Panc1 (cell line): ENCODE measurements around the gene SLC30A1. TPM values are rescaled to one million over a fixed set of nuclear protein-coding genes. Genes with fewer than 3 reads are reported as not detected.
A peak's percentile ranks its signal among the peaks of the same experiment; 100 is the strongest.

Source experiments
- ATAC-seq: fragments of 200-7000 bp; cut with Tn5 transposase; 2 replicates; pipeline ENCODE4 v1.9.1; 2020; ENCODE audit warnings: mild to moderate bottlenecking, moderate library complexity
- BruUV-seq: library from RNA; stranded (reverse); fragments of 400-500 nt; replicated peaks from 2 replicates; lab custom pipeline; 2021; lab: Mats Ljungman, UMichigan
- CTCF ChIA-PET: fragments of 300-600 bp; sonication (Branson Sonifier 250); formaldehyde crosslinking; loops from one replicate; lab custom pipeline; 2022; ENCODE audit warnings: antibody characterized with exemption; lab: Charles Lee
- POLR2A ChIA-PET: fragments of 300-600 bp; sonication (Branson Sonifier 250); formaldehyde crosslinking; loops from one replicate; lab custom pipeline; 2022; ENCODE audit warnings: antibody characterized with exemption; lab: Charles Lee
- DNase-seq: peaks from one replicate; pipeline ENCODE4 v3.0.0-alpha.2; 2010; ENCODE audit warnings: low read depth, low spot score
- H3K27ac ChIP-seq: 2 replicates; pipeline ENCODE4 v1.5.1; 2011; ENCODE audit warnings: mild to moderate bottlenecking, low read length, inconsistent platforms
- H3K27me3 ChIP-seq: fragments of 200-500 bp; sonication (Bioruptor generic); 2 replicates; pipeline ENCODE4 v1.6.0; 2014; ENCODE audit warnings: low read length, inconsistent platforms; ENCODE audit not compliant: control insufficient read depth, insufficient read depth
- H3K36me3 ChIP-seq: fragments of 200-500 bp; sonication (Bioruptor generic); 2 replicates; pipeline ENCODE4 v1.5.1; 2014; ENCODE audit warnings: inconsistent platforms, mild to moderate bottlenecking, low read length, moderate library complexity; ENCODE audit not compliant: control insufficient read depth, insufficient read depth
- H3K4me1 ChIP-seq: 2 replicates; pipeline ENCODE4 v1.5.1; 2011; ENCODE audit warnings: inconsistent platforms, mild to moderate bottlenecking, low read length, moderate library complexity; ENCODE audit not compliant: control insufficient read depth, insufficient read depth
- H3K4me3 ChIP-seq, 2 experiments: 2 replicates each; pipeline ENCODE4 v1.5.1; 2011 to 2012; ENCODE audit warnings: low read depth in 2 of 2, low read length in 2 of 2, mild to moderate bottlenecking in 2 of 2, inconsistent platforms in 1 of 2, moderate library complexity in 1 of 2
- H3K9me3 ChIP-seq: fragments of 200-500 bp; sonication (Bioruptor generic); 2 replicates; pipeline ENCODE4 v1.5.1; 2014; ENCODE audit warnings: low read depth, mild to moderate bottlenecking, inconsistent platforms, low read length, moderate library complexity; ENCODE audit not compliant: control insufficient read depth, insufficient read depth
- POLR2AphosphoS5 ChIP-seq: IDR thresholded peaks from 2 replicates; pipeline ENCODE4 v1.6.1; 2012; ENCODE audit warnings: mild to moderate bottlenecking, low read depth, low read length, moderate library complexity
- SIN3A ChIP-seq: IDR thresholded peaks from 2 replicates; pipeline ENCODE4 v1.6.1; 2012; ENCODE audit warnings: low read depth, mild to moderate bottlenecking, low read length, moderate library complexity, borderline replicate concordance; ENCODE audit not compliant: insufficient read depth
- TCF7L2 ChIP-seq: IDR thresholded peaks from 2 replicates; pipeline ENCODE4 v1.6.1; 2011; ENCODE audit warnings: mild to moderate bottlenecking, low read depth, low read length, inconsistent platforms
- in situ Hi-C: cut with HindIII; loops from 2 replicates; pipeline ENCODE4 v1.10.0; 2016; ENCODE audit warnings: low sequenced_read_pairs, low pct_unique_long_range_greater_than_20kb
- intact Hi-C: fragments of 100-400 bp; cut with micrococcal nuclease; formaldehyde crosslinking; loops from one replicate; pipeline ENCODE4 v1.10.0; 2022; ENCODE audit not compliant: unreplicated experiment
- total RNA-seq: library from RNA; stranded (reverse); gene quantifications from one replicate; pipeline ENCODE4 v1.2.1, GENCODE V29; 2021; ENCODE audit not compliant: unreplicated experiment
- TF ChIP-seq, protein P1 (sequence below), 2 experiments: IDR thresholded peaks; 2 replicates each; pipeline ENCODE4 v1.6.1; 2011 to 2012; ENCODE audit warnings: low read depth in 2 of 2, control low read depth in 1 of 2, low read length in 1 of 2, mild to moderate bottlenecking in 1 of 2, moderate library complexity in 1 of 2; ENCODE audit not compliant: insufficient read depth in 1 of 2
- TF ChIP-seq, protein P2 (sequence below): fragments of 450-650 bp; IDR thresholded peaks from 2 replicates; pipeline ENCODE4 v1.5.1; 2017; ENCODE audit warnings: mild to moderate bottlenecking

Gene SLC30A1
- total RNA-seq, 1 experiment from 2014 or later, result 34.5 TPM

- TF ChIP-seq, protein P1, sequence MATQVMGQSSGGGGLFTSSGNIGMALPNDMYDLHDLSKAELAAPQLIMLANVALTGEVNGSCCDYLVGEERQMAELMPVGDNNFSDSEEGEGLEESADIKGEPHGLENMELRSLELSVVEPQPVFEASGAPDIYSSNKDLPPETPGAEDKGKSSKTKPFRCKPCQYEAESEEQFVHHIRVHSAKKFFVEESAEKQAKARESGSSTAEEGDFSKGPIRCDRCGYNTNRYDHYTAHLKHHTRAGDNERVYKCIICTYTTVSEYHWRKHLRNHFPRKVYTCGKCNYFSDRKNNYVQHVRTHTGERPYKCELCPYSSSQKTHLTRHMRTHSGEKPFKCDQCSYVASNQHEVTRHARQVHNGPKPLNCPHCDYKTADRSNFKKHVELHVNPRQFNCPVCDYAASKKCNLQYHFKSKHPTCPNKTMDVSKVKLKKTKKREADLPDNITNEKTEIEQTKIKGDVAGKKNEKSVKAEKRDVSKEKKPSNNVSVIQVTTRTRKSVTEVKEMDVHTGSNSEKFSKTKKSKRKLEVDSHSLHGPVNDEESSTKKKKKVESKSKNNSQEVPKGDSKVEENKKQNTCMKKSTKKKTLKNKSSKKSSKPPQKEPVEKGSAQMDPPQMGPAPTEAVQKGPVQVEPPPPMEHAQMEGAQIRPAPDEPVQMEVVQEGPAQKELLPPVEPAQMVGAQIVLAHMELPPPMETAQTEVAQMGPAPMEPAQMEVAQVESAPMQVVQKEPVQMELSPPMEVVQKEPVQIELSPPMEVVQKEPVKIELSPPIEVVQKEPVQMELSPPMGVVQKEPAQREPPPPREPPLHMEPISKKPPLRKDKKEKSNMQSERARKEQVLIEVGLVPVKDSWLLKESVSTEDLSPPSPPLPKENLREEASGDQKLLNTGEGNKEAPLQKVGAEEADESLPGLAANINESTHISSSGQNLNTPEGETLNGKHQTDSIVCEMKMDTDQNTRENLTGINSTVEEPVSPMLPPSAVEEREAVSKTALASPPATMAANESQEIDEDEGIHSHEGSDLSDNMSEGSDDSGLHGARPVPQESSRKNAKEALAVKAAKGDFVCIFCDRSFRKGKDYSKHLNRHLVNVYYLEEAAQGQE (IDR thresholded peaks at IDR 0.05; ENCODE audit: insufficient read depth in 1 of 2, low read depth in 2 of 2, low read length in 1 of 2), result no peak
- TF ChIP-seq POLR2AphosphoS5 (no peak), SIN3A (no peak), TCF7L2 (no peak)
- TF ChIP-seq, protein P2, sequence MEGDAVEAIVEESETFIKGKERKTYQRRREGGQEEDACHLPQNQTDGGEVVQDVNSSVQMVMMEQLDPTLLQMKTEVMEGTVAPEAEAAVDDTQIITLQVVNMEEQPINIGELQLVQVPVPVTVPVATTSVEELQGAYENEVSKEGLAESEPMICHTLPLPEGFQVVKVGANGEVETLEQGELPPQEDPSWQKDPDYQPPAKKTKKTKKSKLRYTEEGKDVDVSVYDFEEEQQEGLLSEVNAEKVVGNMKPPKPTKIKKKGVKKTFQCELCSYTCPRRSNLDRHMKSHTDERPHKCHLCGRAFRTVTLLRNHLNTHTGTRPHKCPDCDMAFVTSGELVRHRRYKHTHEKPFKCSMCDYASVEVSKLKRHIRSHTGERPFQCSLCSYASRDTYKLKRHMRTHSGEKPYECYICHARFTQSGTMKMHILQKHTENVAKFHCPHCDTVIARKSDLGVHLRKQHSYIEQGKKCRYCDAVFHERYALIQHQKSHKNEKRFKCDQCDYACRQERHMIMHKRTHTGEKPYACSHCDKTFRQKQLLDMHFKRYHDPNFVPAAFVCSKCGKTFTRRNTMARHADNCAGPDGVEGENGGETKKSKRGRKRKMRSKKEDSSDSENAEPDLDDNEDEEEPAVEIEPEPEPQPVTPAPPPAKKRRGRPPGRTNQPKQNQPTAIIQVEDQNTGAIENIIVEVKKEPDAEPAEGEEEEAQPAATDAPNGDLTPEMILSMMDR, result no peak
- DNase-seq (no peak), ATAC-seq (no peak; the same call in 1 of the 2 replicates)
- no peaks in the 10 kb centered on the region for H3K27me3 ChIP-seq
- ChIA-PET CTCF (no interaction called here), POLR2A (no interaction called here)
- H3K4me3 ChIP-seq, result no peak overlapping the region
- BruUV-seq, result no TSS peak
- H3K36me3 ChIP-seq, result no peaks in the 10 kb centered on the region
- H3K4me1 ChIP-seq, result peaks cover 3% of the 10 kb centered on the region; the same call in 1 of the 2 replicates
- H3K9me3 ChIP-seq, result no peaks in the 10 kb centered on the region
- H3K27ac ChIP-seq, result no peak overlapping the region
- in situ Hi-C loops (no loop called here), intact Hi-C loops (no loop called here)
Observed at GRCh38 chr1:211612786-211613107, 33.8 kb upstream of the SLC30A1 start.

DNA sequence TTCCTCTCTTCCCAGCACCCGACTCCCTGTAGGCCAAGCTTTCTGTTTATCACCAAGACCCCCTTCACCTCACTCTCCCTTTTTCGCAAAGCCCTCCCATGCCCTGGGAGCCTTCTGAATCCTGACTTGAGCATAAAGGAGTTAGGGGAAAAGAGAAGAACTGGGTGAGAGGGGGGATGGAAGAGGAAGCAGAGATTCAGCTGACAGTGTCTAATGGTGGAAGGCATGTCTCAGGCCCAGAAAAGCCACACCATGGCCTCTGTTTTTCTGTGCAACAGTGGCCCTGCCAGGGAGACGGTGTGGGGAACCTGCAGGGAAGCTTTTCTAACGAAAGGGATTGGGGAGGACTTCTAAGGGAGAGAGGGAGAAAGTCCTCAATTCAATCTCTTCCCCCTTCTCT lies 32.9 kb upstream of the SLC30A1 start:
- no peak for ATAC-seq
- Histone ChIP-seq H3K36me3 (no peaks in the 10 kb centered on the region), H3K27ac (0 out of 2 replicates have a peak overlapping the region, but pooled peaks have one; percentile 5), H3K4me1 (peaks cover 3% of the 10 kb centered on the region; the same call in 1 of the 2 replicates), H3K27me3 (no peaks in the 10 kb centered on the region), H3K4me3 (no peak overlapping the region), H3K9me3 (no peaks in the 10 kb centered on the region)
- no peak for TF ChIP-seq TCF7L2
- TF ChIP-seq, protein P1 (IDR thresholded peaks at IDR 0.05; ENCODE audit: insufficient read depth in 1 of 2, low read depth in 2 of 2, low read length in 1 of 2), result no peak
- no peak for TF ChIP-seq SIN3A
- TF ChIP-seq, protein P2, result no peak
- TF ChIP-seq POLR2AphosphoS5, result no peak
- CTCF ChIA-PET, result interaction anchor here (0.6 kb wide), 1 partner anchor 20 kb away, joined by 3 read pairs; no protein-coding TSS in a partner anchor
- intact Hi-C loops, result no loop called here
- POLR2A ChIA-PET, result no interaction called here
- in situ Hi-C loops, result no loop called here
- no peak for DNase-seq
- no TSS peak for BruUV-seq
